BLaER1 (cell line): Measurements from ENCODE around the gene ANKRD55.

Experiments
- H3K27ac ChIP-seq: shearing (Covaris generic); formaldehyde crosslinking; 2 replicates; pipeline ENCODE4 v1.8.1; 2022
- H3K27me3 ChIP-seq: shearing (Covaris generic); formaldehyde crosslinking; 2 replicates; pipeline ENCODE4 v1.8.1; 2022
- H3K36me3 ChIP-seq: shearing (Covaris generic); formaldehyde crosslinking; 2 replicates; pipeline ENCODE4 v1.8.1; 2022
- H3K4me1 ChIP-seq: shearing (Covaris generic); formaldehyde crosslinking; 2 replicates; pipeline ENCODE4 v1.8.1; 2022
- H3K4me2 ChIP-seq: shearing (Covaris generic); formaldehyde crosslinking; 2 replicates; pipeline ENCODE4 v1.8.1; 2022
- H3K4me3 ChIP-seq: shearing (Covaris generic); formaldehyde crosslinking; 2 replicates; pipeline ENCODE4 v1.8.1; 2022
- H3K9ac ChIP-seq: shearing (Covaris generic); formaldehyde crosslinking; 2 replicates; pipeline ENCODE4 v1.8.1; 2022
- H3K9me3 ChIP-seq: shearing (Covaris generic); formaldehyde crosslinking; 2 replicates; pipeline ENCODE4 v1.8.1; 2022
- H4K20me1 ChIP-seq: shearing (Covaris generic); formaldehyde crosslinking; 2 replicates; pipeline ENCODE4 v1.8.1; 2022
- Cebpa-rat ChIP-seq: shearing (Covaris generic); IDR thresholded peaks from 2 replicates; pipeline ENCODE4 v1.8.1; 2022

ANKRD55 gene

DNA sequence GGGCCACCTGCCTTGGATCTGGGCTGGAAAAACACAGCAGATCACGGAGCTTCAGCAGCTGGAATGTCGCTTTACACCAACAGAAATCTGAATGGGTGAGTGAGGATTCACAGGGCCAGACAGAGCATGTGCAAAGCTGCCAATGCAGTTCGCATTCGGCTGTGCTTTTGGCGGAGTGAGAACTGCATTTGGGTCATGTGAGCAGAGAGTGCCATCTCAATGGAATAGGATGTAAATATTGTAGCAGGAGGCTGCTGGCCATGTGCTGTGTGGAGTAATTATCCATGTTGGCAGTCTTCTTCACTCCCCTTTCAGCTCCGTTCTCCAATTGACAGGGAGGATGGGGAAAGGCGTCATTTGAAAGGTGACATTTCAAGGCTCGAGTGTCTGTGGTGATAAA lies at the start of gene ANKRD55:
Gene ANKRD55 (minus strand): TSS at position 101 of the 400 bp plus-strand sequence. CDS start 417 bp downstream, outside the sequence.
- TF ChIP-seq Cebpa-rat, result no peak
- Histone ChIP-seq H3K36me3 (no peaks in the 10 kb centered on the region), H3K4me1 (no peaks in the 10 kb centered on the region), H3K27me3 (no peaks in the 10 kb centered on the region), H3K4me2 (no peak within 1 kb of the TSS), H3K4me3 (no peak within 1 kb of the TSS), H3K9ac (no peak within 1 kb of the TSS), H4K20me1 (no peaks in the 10 kb centered on the region), H3K27ac (no peak within 1 kb of the TSS), H3K9me3 (peaks cover 2% of the 10 kb centered on the region; the same call in 1 of the 2 replicates)

GRCh38 chr5:56282216-56282615 lies 49.1 kb upstream of the ANKRD55 start:
- no peak overlapping the region for H3K9ac ChIP-seq
- H3K27me3 ChIP-seq, result no peaks in the 10 kb centered on the region
- H3K4me3 ChIP-seq, result no peak overlapping the region
- H3K9me3 ChIP-seq, result peaks cover 41% of the 10 kb centered on the region
- H3K27ac ChIP-seq, result no peak overlapping the region
- no peaks in the 10 kb centered on the region for H4K20me1 ChIP-seq
- H3K4me1 ChIP-seq, result peaks cover 28% of the 10 kb centered on the region
- no peak overlapping the region for H3K4me2 ChIP-seq
- no peaks in the 10 kb centered on the region; the same call in 1 of the 2 replicates for H3K36me3 ChIP-seq
- no peak for TF ChIP-seq Cebpa-rat

GRCh38 chr5:56281489-56282165 lies 48.5 kb upstream of the ANKRD55 start:
- Histone ChIP-seq H3K4me2 (no peak overlapping the region), H3K4me3 (no peak overlapping the region), H3K27ac (no peak overlapping the region), H4K20me1 (no peaks in the 10 kb centered on the region), H3K9me3 (peaks cover 41% of the 10 kb centered on the region), H3K9ac (no peak overlapping the region), H3K36me3 (no peaks in the 10 kb centered on the region; the same call in 1 of the 2 replicates), H3K4me1 (peaks cover 31% of the 10 kb centered on the region), H3K27me3 (no peaks in the 10 kb centered on the region)
- no peak for TF ChIP-seq Cebpa-rat

DNA sequence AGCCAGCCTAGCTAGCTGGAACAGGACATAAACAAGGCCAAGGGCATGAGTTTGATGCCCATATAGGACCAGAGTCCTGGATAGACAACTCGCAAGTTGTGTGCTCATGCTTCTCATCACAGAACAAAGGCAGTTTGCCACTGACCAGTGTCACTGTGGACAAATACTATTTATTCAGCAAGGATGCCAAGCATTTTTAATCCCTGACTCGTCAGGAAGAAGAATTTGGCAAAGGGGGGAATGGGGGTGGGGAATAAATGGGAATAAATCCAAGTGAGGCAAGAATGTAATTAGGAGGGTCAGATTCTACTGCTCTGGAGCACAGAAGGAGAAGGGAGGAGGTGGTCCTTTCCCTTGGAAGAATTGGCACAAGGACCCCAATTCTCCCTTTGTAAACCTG lies 46.8 kb upstream of the ANKRD55 start:
- TF ChIP-seq Cebpa-rat, result no peak
- H4K20me1 ChIP-seq, result no peaks in the 10 kb centered on the region
- H3K4me2 ChIP-seq, result no peak overlapping the region
- H3K36me3 ChIP-seq, result no peaks in the 10 kb centered on the region; the same call in 1 of the 2 replicates
- no peak overlapping the region for H3K9ac ChIP-seq
- no peak overlapping the region for H3K27ac ChIP-seq
- H3K4me3 ChIP-seq, result no peak overlapping the region
- peaks cover 51% of the 10 kb centered on the region for H3K9me3 ChIP-seq
- no peaks in the 10 kb centered on the region for H3K27me3 ChIP-seq
- H3K4me1 ChIP-seq, result peaks cover 33% of the 10 kb centered on the region

GRCh38 chr5:56279291-56279690 lies 46.2 kb upstream of the ANKRD55 start:
- peaks cover 37% of the 10 kb centered on the region for H3K4me1 ChIP-seq
- H3K36me3 ChIP-seq, result no peaks in the 10 kb centered on the region; the same call in 1 of the 2 replicates
- H3K9me3 ChIP-seq, result peaks cover 45% of the 10 kb centered on the region
- no peaks in the 10 kb centered on the region for H3K27me3 ChIP-seq
- no peak overlapping the region for H3K9ac ChIP-seq
- no peak for TF ChIP-seq Cebpa-rat
- H3K4me3 ChIP-seq, result no peak overlapping the region
- H3K4me2 ChIP-seq, result no peak overlapping the region
- peak overlapping the region; percentile 27; the same call in 1 of the 2 replicates for H3K27ac ChIP-seq
- H4K20me1 ChIP-seq, result no peaks in the 10 kb centered on the region

DNA sequence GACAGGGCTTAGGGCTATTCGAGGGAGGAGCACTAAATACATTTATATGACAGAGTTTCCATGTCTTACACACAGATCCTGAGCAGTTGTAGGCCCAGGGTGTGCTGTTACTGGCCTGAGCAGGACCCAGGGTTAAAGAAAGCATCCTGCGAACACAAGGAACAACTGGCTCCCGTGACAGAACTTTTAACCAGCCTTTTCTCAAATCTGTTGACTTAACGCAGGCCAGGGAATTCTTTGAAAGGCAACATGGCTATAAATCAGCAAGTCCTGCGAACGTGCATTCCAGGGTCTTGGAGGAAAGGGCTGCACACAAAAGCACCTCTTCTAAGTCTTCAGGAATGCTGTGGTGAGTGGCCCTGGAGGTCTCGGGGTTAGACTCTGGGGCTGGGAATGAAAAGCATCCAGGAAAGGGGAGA lies 45.2 kb upstream of the ANKRD55 start:
- Histone ChIP-seq H3K4me3 (no peak overlapping the region), H3K36me3 (no peaks in the 10 kb centered on the region; the same call in 1 of the 2 replicates), H3K27me3 (no peaks in the 10 kb centered on the region), H4K20me1 (no peaks in the 10 kb centered on the region), H3K9ac (no peak overlapping the region), H3K9me3 (peaks cover 45% of the 10 kb centered on the region), H3K4me1 (peaks cover 47% of the 10 kb centered on the region), H3K4me2 (peak overlapping the region; percentile 64; the same call in 1 of the 2 replicates), H3K27ac (no peak overlapping the region)
- TF ChIP-seq Cebpa-rat, result no peak

GRCh38 chr5:56277573-56277972 lies 44.4 kb upstream of the ANKRD55 start:
- H3K4me1 ChIP-seq, result peaks cover 55% of the 10 kb centered on the region
- H3K4me2 ChIP-seq, result peak overlapping the region; percentile 64
- H3K27me3 ChIP-seq, result no peaks in the 10 kb centered on the region
- TF ChIP-seq Cebpa-rat, result no peak
- H3K27ac ChIP-seq, result peak overlapping the region; percentile 35; the same call in 1 of the 2 replicates
- no peaks in the 10 kb centered on the region for H4K20me1 ChIP-seq
- H3K36me3 ChIP-seq, result no peaks in the 10 kb centered on the region; the same call in 1 of the 2 replicates
- H3K9me3 ChIP-seq, result peaks cover 42% of the 10 kb centered on the region
- no peak overlapping the region for H3K9ac ChIP-seq
- no peak overlapping the region for H3K4me3 ChIP-seq

DNA sequence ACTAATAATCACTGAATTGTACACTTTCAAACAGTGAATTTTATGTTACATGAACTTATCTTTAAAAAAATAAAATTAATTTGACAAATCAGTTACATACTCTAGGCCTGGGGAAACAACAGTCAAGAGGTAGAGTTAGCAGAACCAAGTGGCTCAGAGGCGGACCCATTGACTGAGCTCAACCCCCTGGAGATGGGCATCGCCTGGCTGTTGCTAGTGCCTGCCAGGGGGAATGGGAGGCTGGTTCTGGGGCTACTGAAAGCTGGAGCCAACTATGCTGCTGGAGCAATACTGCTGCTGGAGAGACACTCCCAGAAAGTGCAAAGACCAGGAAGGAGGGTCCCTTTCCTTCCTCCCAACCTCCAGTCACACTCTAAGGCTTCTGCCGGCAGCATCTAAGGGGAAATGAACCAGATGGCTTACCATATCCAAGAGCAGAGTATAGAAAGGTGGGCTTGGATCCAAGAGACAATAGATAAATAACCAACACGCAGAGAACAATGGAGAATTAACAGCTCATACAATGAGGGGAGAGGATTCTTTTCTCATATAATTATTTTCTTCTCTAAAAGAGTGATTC lies 40.3 kb upstream of the ANKRD55 start:
- no peaks in the 10 kb centered on the region; the same call in 1 of the 2 replicates for H3K36me3 ChIP-seq
- no peaks in the 10 kb centered on the region for H3K27me3 ChIP-seq
- peaks cover 79% of the 10 kb centered on the region for H3K4me1 ChIP-seq
- H3K4me2 ChIP-seq, result peak overlapping the region; percentile 63
- no peak overlapping the region for H3K4me3 ChIP-seq
- no peaks in the 10 kb centered on the region for H4K20me1 ChIP-seq
- no peak for TF ChIP-seq Cebpa-rat
- H3K9ac ChIP-seq, result no peak overlapping the region
- peak overlapping the region; percentile 14; the same call in 1 of the 2 replicates for H3K27ac ChIP-seq
- peaks cover 13% of the 10 kb centered on the region for H3K9me3 ChIP-seq

GRCh38 chr5:56272765-56273164 lies 39.6 kb upstream of the ANKRD55 start:
- no peak overlapping the region for H3K27ac ChIP-seq
- TF ChIP-seq Cebpa-rat, result no peak
- H3K4me1 ChIP-seq, result peaks cover 72% of the 10 kb centered on the region
- peak overlapping the region; percentile 66; the same call in 1 of the 2 replicates for H3K4me2 ChIP-seq
- no peaks in the 10 kb centered on the region for H4K20me1 ChIP-seq
- no peaks in the 10 kb centered on the region; the same call in 1 of the 2 replicates for H3K36me3 ChIP-seq
- H3K9me3 ChIP-seq, result peaks cover 13% of the 10 kb centered on the region
- no peak overlapping the region for H3K4me3 ChIP-seq
- H3K9ac ChIP-seq, result no peak overlapping the region
- no peaks in the 10 kb centered on the region for H3K27me3 ChIP-seq
